SKM-1 (cell line): ENCODE measurements around the gene EXD3.

ENCODE experiments used
- DNase-seq: peaks from one replicate; lab custom pipeline; 2025; ENCODE audit not compliant: unreplicated experiment; lab: John Stamatoyannopoulos, UW

The EXD3 gene

GRCh38 chr9:137432687-137433348 is 9.9 kb upstream of the EXD3 start:
- no peak for DNase-seq

GRCh38 chr9:137431416-137431931 is 8.5 kb upstream of the EXD3 start:
- no peak for DNase-seq

GRCh38 chr9:137430723-137431415 is 7.9 kb upstream of the EXD3 start:
- no peak for DNase-seq

- no peak for DNase-seq
Observed at GRCh38 chr9:137429974-137430722, 7.2 kb upstream of the EXD3 start.

- no peak for DNase-seq
Observed at GRCh38 chr9:137429546-137429890, 6.6 kb upstream of the EXD3 start.

GRCh38 chr9:137428841-137429545 is 6.0 kb upstream of the EXD3 start:
- no peak for DNase-seq

- no peak for DNase-seq
Observed at GRCh38 chr9:137428311-137428630, 5.3 kb upstream of the EXD3 start.

GRCh38 chr9:137427454-137428310 is 4.7 kb upstream of the EXD3 start:
- DNase-seq = no peak

- no peak for DNase-seq
Observed at GRCh38 chr9:137426018-137426681, 3.2 kb upstream of the EXD3 start.

GRCh38 chr9:137423514-137424291 is 741 bp upstream of the EXD3 start:
- DNase-seq = no peak

- no peak for DNase-seq
Observed at GRCh38 chr9:137421838-137422603, 941 bp downstream of the EXD3 start.

GRCh38 chr9:137417161-137418021 is 5.6 kb downstream of the EXD3 start:
- no peak for DNase-seq

GRCh38 chr9:137416563-137417151 is 6.3 kb downstream of the EXD3 start:
- no peak for DNase-seq

- no peak for DNase-seq
Observed at GRCh38 chr9:137416006-137416562, 6.9 kb downstream of the EXD3 start.

- no peak for DNase-seq
Observed at GRCh38 chr9:137415451-137415850, 7.5 kb downstream of the EXD3 start.

- DNase-seq = no peak
Observed at GRCh38 chr9:137412431-137412830, 10.5 kb downstream of the EXD3 start.
